ENCODE measurements around the gene HSPA12A.

HSPA12A gene

DNA sequence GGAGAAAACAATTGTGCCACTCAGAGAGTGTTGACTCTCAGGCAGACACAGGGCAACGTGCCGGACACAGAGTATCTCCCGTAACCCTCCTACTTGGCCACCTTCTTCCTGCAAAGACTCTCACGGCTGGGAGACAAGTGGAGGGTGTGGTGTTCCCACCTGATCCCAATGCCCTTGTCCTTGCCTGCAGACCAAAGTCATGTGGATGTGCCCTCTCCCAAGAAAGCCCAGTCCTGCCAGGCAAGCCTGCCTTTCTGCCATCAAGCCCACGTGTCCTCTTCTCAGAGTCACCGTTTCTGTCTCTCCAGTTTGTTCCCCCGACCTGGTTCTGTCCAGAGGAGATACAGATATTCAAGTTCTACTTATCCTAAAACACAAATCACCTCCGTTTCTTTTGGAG is 120.9 kb downstream of the HSPA12A start:
- Histone ChIP-seq H3K4me3 (ENCODE audit: low read depth in 1 of 2, low read length in 1 of 2) (no peak overlapping the region), H3K4me1 (ENCODE audit: control insufficient read depth in 1 of 2, insufficient read depth in 1 of 2, low read depth in 1 of 2, low read length in 1 of 2) (no peaks in the 10 kb centered on the region), H3K9me3 (no peaks in the 10 kb centered on the region), H3K27ac (no peak overlapping the region), H3K27me3 (peaks cover 7% of the 10 kb centered on the region), H3K36me3 (no peaks in the 10 kb centered on the region)
- TF ChIP-seq, protein P1, sequence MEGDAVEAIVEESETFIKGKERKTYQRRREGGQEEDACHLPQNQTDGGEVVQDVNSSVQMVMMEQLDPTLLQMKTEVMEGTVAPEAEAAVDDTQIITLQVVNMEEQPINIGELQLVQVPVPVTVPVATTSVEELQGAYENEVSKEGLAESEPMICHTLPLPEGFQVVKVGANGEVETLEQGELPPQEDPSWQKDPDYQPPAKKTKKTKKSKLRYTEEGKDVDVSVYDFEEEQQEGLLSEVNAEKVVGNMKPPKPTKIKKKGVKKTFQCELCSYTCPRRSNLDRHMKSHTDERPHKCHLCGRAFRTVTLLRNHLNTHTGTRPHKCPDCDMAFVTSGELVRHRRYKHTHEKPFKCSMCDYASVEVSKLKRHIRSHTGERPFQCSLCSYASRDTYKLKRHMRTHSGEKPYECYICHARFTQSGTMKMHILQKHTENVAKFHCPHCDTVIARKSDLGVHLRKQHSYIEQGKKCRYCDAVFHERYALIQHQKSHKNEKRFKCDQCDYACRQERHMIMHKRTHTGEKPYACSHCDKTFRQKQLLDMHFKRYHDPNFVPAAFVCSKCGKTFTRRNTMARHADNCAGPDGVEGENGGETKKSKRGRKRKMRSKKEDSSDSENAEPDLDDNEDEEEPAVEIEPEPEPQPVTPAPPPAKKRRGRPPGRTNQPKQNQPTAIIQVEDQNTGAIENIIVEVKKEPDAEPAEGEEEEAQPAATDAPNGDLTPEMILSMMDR (IDR thresholded peaks at IDR 0.05) = no peak
